HCT116 (cell line): Measurements from ENCODE around the gene NFIX. TPM values are rescaled to one million over a fixed set of nuclear protein-coding genes. Genes with fewer than 3 reads are reported as not detected.

Experiments used
- ATAC-seq: fragments of 200-7000 bp; cut with Tn5 transposase; 2 replicates; pipeline ENCODE4 v1.9.1; 2020; ENCODE audit warnings: mild to moderate bottlenecking, moderate library complexity
- BruUV-seq: library from RNA; stranded (reverse); fragments of 400-500 nt; replicated peaks from 2 replicates; lab custom pipeline; 2021; lab: Mats Ljungman, UMichigan
- CTCF ChIA-PET: fragments of 300-600 bp; sonication (Branson Sonifier 250); formaldehyde crosslinking; loops from one replicate; lab custom pipeline; 2021; ENCODE audit warnings: antibody characterized with exemption; lab: Charles Lee
- POLR2A ChIA-PET: fragments of 300-600, 350-600 bp; sonication (Branson Sonifier 250); formaldehyde crosslinking; loops from one replicate; lab custom pipeline; 2021; ENCODE audit warnings: antibody characterized with exemption; lab: Charles Lee
- RAD21 ChIA-PET, 2 experiments: fragments of 300-600 bp; sonication (Branson Sonifier 250); formaldehyde crosslinking; loops; one replicate each; lab custom pipeline; 2023; ENCODE audit warnings: low total read pairs in 2 of 2; ENCODE audit not compliant: uncharacterized antibody in 2 of 2, unreplicated experiment in 2 of 2, low non-redundant PET in 1 of 2; lab: Charles Lee
- DNase-seq: peaks from one replicate; pipeline ENCODE4 v3.0.0-alpha.2; 2010; ENCODE audit warnings: low read depth, low spot score
- H2AFZ ChIP-seq: fragments of 200-600 bp; shearing (Covaris generic), sonication (generic); 2 replicates; pipeline ENCODE4 v1.6.1; 2017; ENCODE audit warnings: low read depth, mixed run types, mixed read lengths, antibody characterized with exemption, low read length; ENCODE audit not compliant: poor library complexity, severe bottlenecking
- H3K27ac ChIP-seq: 2 replicates; pipeline ENCODE4 v1.5.1; 2012; ENCODE audit warnings: low read depth, low read length
- H3K27me3 ChIP-seq: fragments of 200-600 bp; sonication (generic); 2 replicates; pipeline ENCODE4 v1.6.1; 2016; ENCODE audit warnings: mixed run types, low read length, mixed read lengths; ENCODE audit not compliant: insufficient read depth
- H3K36me3 ChIP-seq, 2 experiments: fragments of 200-500 bp in 1 of 2; fragments of 200-600 bp in 1 of 2; sonication (Bioruptor generic) in 1 of 2; sonication (generic) in 1 of 2; 2 replicates each; pipeline versions ENCODE4 v1.5.1 to v1.6.1; 2014 to 2016; ENCODE audit warnings: low read length in 2 of 2, inconsistent platforms in 1 of 2, mixed read lengths in 1 of 2, mixed run types in 1 of 2; ENCODE audit not compliant: insufficient read depth in 2 of 2, control insufficient read depth in 1 of 2
- H3K4me1 ChIP-seq, 2 experiments: fragments of 200-600 bp in 1 of 2; sonication (generic) in 1 of 2; 2 replicates each; pipeline versions ENCODE4 v1.5.1 to v1.6.1; 2012 to 2017; ENCODE audit warnings: low read length in 2 of 2, inconsistent platforms in 1 of 2, mild to moderate bottlenecking in 1 of 2, mixed read lengths in 1 of 2, mixed run types in 1 of 2, moderate library complexity in 1 of 2; ENCODE audit not compliant: insufficient read depth in 2 of 2, control insufficient read depth in 1 of 2
- H3K4me2 ChIP-seq: fragments of 200-600 bp; sonication (generic); 2 replicates; pipeline ENCODE4 v1.6.1; 2017; ENCODE audit warnings: mixed run types, low read length, mixed read lengths
- H3K4me3 ChIP-seq, 2 experiments: fragments of 200-600 bp in 1 of 2; sonication (generic) in 1 of 2; replicated peaks in 1 of 2; 2 replicates each; pipeline ENCODE4 v1.5.1; 2011 to 2016; ENCODE audit warnings: low read length in 2 of 2, control low read depth in 1 of 2, low read depth in 1 of 2, mild to moderate bottlenecking in 1 of 2, mixed read lengths in 1 of 2, mixed run types in 1 of 2
- H3K79me2 ChIP-seq: fragments of 200-600 bp; sonication (generic); 2 replicates; pipeline ENCODE4 v1.6.1; 2017; ENCODE audit warnings: mild to moderate bottlenecking, mixed run types, low read length, moderate library complexity, mixed read lengths; ENCODE audit not compliant: insufficient read depth
- H3K9ac ChIP-seq: fragments of 200-600 bp; sonication (generic); 2 replicates; pipeline ENCODE4 v1.6.1; 2016; ENCODE audit warnings: low read length, mixed read lengths
- H3K9me2 ChIP-seq: fragments of 200-600 bp; sonication (generic), shearing (Covaris generic); 2 replicates; pipeline ENCODE4 v1.6.1; 2017; ENCODE audit warnings: mixed run types, mild to moderate bottlenecking, moderate library complexity; ENCODE audit not compliant: insufficient read depth
- H3K9me3 ChIP-seq, 2 experiments: fragments of 200-500 bp in 1 of 2; fragments of 200-600 bp in 1 of 2; sonication (Bioruptor generic) in 1 of 2; sonication (generic) in 1 of 2; 2 replicates each; pipeline ENCODE4 v1.6.1; 2014 to 2017; ENCODE audit warnings: low read length in 2 of 2, mixed read lengths in 2 of 2, inconsistent platforms in 1 of 2, low read depth in 1 of 2, mild to moderate bottlenecking in 1 of 2, mixed run types in 1 of 2, moderate library complexity in 1 of 2; ENCODE audit not compliant: control insufficient read depth in 1 of 2, insufficient read depth in 1 of 2
- H4K20me1 ChIP-seq: fragments of 200-600 bp; sonication (generic), shearing (Covaris generic); 2 replicates; pipeline ENCODE4 v1.6.1; 2017; ENCODE audit warnings: mixed run types, mild to moderate bottlenecking, moderate library complexity; ENCODE audit not compliant: insufficient read depth
- CBX3 ChIP-seq: IDR thresholded peaks from 2 replicates; pipeline ENCODE4 v1.6.1; 2012; ENCODE audit warnings: low read depth
- CTCF ChIP-seq, 3 experiments: fragments of 200-600 bp in 1 of 3; sonication (generic) in 1 of 3; IDR thresholded peaks in 2 of 3; conservative IDR thresholded peaks in 1 of 3; 2 replicates each; pipeline ENCODE4 v1.5.1; 2012 to 2017; ENCODE audit warnings: low read depth in 2 of 3, low read length in 2 of 3, antibody characterized with exemption in 1 of 3, borderline replicate concordance in 1 of 3, control low read depth in 1 of 3, mild to moderate bottlenecking in 1 of 3, mixed read lengths in 1 of 3, mixed run types in 1 of 3, moderate library complexity in 1 of 3; ENCODE audit not compliant: insufficient read depth in 1 of 3
- EGR1 ChIP-seq: IDR thresholded peaks from 2 replicates; pipeline ENCODE4 v1.6.1; 2012; ENCODE audit warnings: low read depth
- EZH2 ChIP-seq: fragments of 200-600 bp; sonication (generic); IDR thresholded peaks from 2 replicates; pipeline ENCODE4 v1.6.1; 2017; ENCODE audit warnings: antibody characterized with exemption, mixed run types
- EZH2phosphoT487 ChIP-seq: fragments of 200-600 bp; IDR thresholded peaks from 2 replicates; pipeline ENCODE4 v1.6.1; 2018; ENCODE audit warnings: antibody characterized with exemption, borderline replicate concordance
- JUND ChIP-seq: IDR thresholded peaks from 2 replicates; pipeline ENCODE4 v1.6.1; 2012
- POLR2A ChIP-seq: IDR thresholded peaks from 2 replicates; pipeline ENCODE4 v1.7.0; 2011; ENCODE audit warnings: borderline replicate concordance; ENCODE audit not compliant: insufficient read depth, insufficient read length; ENCODE audit errors: extremely low read depth
- POLR2AphosphoS5 ChIP-seq: IDR thresholded peaks from 2 replicates; pipeline ENCODE4 v1.6.1; 2011; ENCODE audit warnings: mild to moderate bottlenecking, low read depth, low read length, moderate library complexity
- SP1 ChIP-seq: IDR thresholded peaks from 2 replicates; pipeline ENCODE4 v1.6.1; 2012; ENCODE audit warnings: low read depth
- TCF7L2 ChIP-seq: IDR thresholded peaks from 2 replicates; pipeline ENCODE4 v1.7.0; 2011; ENCODE audit warnings: borderline replicate concordance, inconsistent platforms; ENCODE audit not compliant: insufficient read depth, insufficient read length; ENCODE audit errors: extremely low read depth
- YY1 ChIP-seq: IDR thresholded peaks from 2 replicates; pipeline ENCODE4 v1.6.1; 2011; ENCODE audit warnings: low read length, low read depth, moderate library complexity, mild to moderate bottlenecking; ENCODE audit not compliant: insufficient replicate concordance; ENCODE audit errors: extremely low read depth
- ZBTB33 ChIP-seq: IDR thresholded peaks from 2 replicates; pipeline ENCODE4 v1.6.1; 2011; ENCODE audit warnings: mild to moderate bottlenecking, low read length, moderate library complexity; ENCODE audit not compliant: insufficient replicate concordance; ENCODE audit errors: extremely low read depth
- ZFX ChIP-seq: fragments of 450-650 bp; IDR thresholded peaks from 2 replicates; pipeline ENCODE4 v1.6.1; 2017
- ZNF274 ChIP-seq: fragments of 200-500 bp; sonication (Bioruptor generic); IDR thresholded peaks from 2 replicates; pipeline ENCODE4 v1.6.1; 2014; ENCODE audit warnings: mild to moderate bottlenecking, low read depth, low read length, inconsistent platforms
- intact Hi-C: fragments of 100-400 bp; cut with micrococcal nuclease; formaldehyde crosslinking; loops from 2 replicates; pipeline ENCODE4 v1.10.0; 2022
- total RNA-seq: library from RNA; stranded (reverse); gene quantifications from one replicate; pipeline ENCODE4 v1.2.1, GENCODE V29; 2021; ENCODE audit not compliant: unreplicated experiment

NFIX gene
- total RNA-seq, 1 experiment from 2014 or later = 34.8 TPM

- no peaks in the 10 kb centered on the region for H4K20me1 ChIP-seq
- no TSS peak for BruUV-seq
- POLR2A ChIA-PET = no interaction called here
- TF ChIP-seq CTCF (IDR thresholded peaks at IDR 0.05 in 2 of 3, conservative IDR thresholded peaks at IDR 0.05 in 1 of 3; ENCODE audit: borderline replicate concordance in 1 of 3, insufficient read depth in 1 of 3, low read depth in 2 of 3, low read length in 2 of 3) (peak in 2 of 3 experiments; percentile 69 to 74; a peak in 4 of 6 replicates), POLR2AphosphoS5 (no peak)
- CTCF ChIA-PET = interaction anchor here (1.5 to 3.0 kb wide), 2 partner anchors 28 to 112 kb away, joined by 6 to 9 read pairs; no protein-coding TSS in a partner anchor
- intact Hi-C loops = no loop called here
- ATAC-seq = peak; percentile 81
- no peak overlapping the region for H3K9ac ChIP-seq
- DNase-seq = no peak
- no peaks in the 10 kb centered on the region for H3K36me3 ChIP-seq
- H3K4me2 ChIP-seq = no peak overlapping the region
- H3K4me3 ChIP-seq = no peak overlapping the region
- H3K9me3 ChIP-seq = no peaks in the 10 kb centered on the region
- no peaks in the 10 kb centered on the region for H3K79me2 ChIP-seq
- RAD21 ChIA-PET = no interaction called here
- H2AFZ ChIP-seq = no peak overlapping the region
- no peaks in the 10 kb centered on the region for H3K9me2 ChIP-seq
- H3K27me3 ChIP-seq = no peaks in the 10 kb centered on the region
- no peak overlapping the region for H3K27ac ChIP-seq
- H3K4me1 ChIP-seq = peaks cover 5 to 9% of the 10 kb centered on the region in 2 experiments; a peak in 3 of 4 replicates
Measured at GRCh38 chr19:13089139-13089856, 94.0 kb downstream of the NFIX start.

- POLR2A ChIA-PET = no interaction called here
- BruUV-seq = no TSS peak
- TF ChIP-seq ZFX = no peak
- no peak for TF ChIP-seq JUND
- TF ChIP-seq TCF7L2 = no peak
- TF ChIP-seq EZH2 = no peak
- no peak for TF ChIP-seq YY1
- no peak for TF ChIP-seq ZBTB33
- TF ChIP-seq EZH2phosphoT487 = no peak
- TF ChIP-seq POLR2AphosphoS5 = no peak
- TF ChIP-seq SP1 = no peak
- TF ChIP-seq CBX3 = no peak
- no peak for TF ChIP-seq EGR1
- TF ChIP-seq POLR2A = no peak
- no peak for TF ChIP-seq ZNF274
Measured at GRCh38 chr19:13089857-13090507, 94.7 kb downstream of the NFIX start.

More at GRCh38 chr19:13089857-13090507, 94.7 kb downstream of the NFIX start:
- Histone ChIP-seq H3K36me3 (no peaks in the 10 kb centered on the region), H3K9me2 (no peaks in the 10 kb centered on the region), H4K20me1 (no peaks in the 10 kb centered on the region), H3K9me3 (no peaks in the 10 kb centered on the region), H3K4me2 (no peak overlapping the region), H3K4me3 (no peak overlapping the region), H2AFZ (no peak overlapping the region), H3K27me3 (no peaks in the 10 kb centered on the region), H3K79me2 (no peaks in the 10 kb centered on the region), H3K4me1 (peaks cover 6 to 10% of the 10 kb centered on the region in 2 experiments; a peak in 3 of 4 replicates), H3K9ac (no peak overlapping the region), H3K27ac (no peak overlapping the region)
- intact Hi-C loops = loop anchor here (5.0 kb wide), 1 partner anchor 58 kb away; no protein-coding TSS in a partner anchor
- CTCF ChIA-PET = interaction anchor here (1.5 to 3.0 kb wide), 2 partner anchors 29 to 112 kb away, joined by 6 to 9 read pairs; no protein-coding TSS in a partner anchor
- RAD21 ChIA-PET = no interaction called here
- ATAC-seq = no peak
- no peak for DNase-seq
